ENCODE results near the gene OSGEPL1. TPM values are rescaled to one million over a fixed set of nuclear protein-coding genes. Genes with fewer than 3 reads are reported as not detected.

Gene OSGEPL1, protein sequence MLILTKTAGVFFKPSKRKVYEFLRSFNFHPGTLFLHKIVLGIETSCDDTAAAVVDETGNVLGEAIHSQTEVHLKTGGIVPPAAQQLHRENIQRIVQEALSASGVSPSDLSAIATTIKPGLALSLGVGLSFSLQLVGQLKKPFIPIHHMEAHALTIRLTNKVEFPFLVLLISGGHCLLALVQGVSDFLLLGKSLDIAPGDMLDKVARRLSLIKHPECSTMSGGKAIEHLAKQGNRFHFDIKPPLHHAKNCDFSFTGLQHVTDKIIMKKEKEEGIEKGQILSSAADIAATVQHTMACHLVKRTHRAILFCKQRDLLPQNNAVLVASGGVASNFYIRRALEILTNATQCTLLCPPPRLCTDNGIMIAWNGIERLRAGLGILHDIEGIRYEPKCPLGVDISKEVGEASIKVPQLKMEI
- total RNA-seq: 7.8 and 11.9 TPM in 2 replicates

DNA sequence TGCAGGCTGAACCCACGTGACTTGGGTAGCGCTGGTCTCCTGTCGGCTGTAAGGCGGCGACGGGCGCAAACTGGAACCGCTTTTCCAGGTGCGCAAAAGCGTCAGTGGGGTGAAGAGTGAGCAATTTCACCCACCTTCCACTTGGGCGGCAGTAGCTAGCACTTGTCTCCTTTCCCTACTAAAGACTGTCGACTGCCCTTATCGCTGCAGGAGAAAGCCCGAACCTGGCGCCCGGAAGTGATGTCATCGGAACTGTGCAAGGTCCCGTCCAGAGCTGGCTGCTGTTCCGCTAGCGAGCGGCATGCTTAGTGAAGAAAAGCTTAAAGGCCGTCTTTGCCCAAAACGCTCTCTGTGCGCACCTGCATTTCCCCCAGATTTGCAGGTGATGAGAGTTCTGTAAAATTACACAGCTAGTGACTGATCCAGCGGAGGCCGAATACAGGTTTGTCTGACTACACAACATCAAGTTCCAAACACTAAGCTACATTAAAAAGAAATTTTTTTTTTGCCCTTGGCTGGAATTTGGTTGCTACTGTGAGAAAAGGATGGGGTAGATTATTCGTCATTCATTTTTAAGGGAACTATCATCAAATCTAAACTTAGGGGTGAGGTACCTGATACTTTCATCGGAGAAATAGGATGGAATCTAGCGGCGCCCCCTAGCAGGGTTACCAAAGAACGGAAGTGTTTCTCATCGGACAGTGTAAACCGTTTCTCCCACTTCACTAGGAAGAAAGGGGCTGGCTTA is at the start of gene OSGEPL1:
OSGEPL1 (minus strand) TSS at position 242 of the 748 bp plus-strand sequence. CDS start 1,152 bp downstream, outside the sequence.

DNA sequence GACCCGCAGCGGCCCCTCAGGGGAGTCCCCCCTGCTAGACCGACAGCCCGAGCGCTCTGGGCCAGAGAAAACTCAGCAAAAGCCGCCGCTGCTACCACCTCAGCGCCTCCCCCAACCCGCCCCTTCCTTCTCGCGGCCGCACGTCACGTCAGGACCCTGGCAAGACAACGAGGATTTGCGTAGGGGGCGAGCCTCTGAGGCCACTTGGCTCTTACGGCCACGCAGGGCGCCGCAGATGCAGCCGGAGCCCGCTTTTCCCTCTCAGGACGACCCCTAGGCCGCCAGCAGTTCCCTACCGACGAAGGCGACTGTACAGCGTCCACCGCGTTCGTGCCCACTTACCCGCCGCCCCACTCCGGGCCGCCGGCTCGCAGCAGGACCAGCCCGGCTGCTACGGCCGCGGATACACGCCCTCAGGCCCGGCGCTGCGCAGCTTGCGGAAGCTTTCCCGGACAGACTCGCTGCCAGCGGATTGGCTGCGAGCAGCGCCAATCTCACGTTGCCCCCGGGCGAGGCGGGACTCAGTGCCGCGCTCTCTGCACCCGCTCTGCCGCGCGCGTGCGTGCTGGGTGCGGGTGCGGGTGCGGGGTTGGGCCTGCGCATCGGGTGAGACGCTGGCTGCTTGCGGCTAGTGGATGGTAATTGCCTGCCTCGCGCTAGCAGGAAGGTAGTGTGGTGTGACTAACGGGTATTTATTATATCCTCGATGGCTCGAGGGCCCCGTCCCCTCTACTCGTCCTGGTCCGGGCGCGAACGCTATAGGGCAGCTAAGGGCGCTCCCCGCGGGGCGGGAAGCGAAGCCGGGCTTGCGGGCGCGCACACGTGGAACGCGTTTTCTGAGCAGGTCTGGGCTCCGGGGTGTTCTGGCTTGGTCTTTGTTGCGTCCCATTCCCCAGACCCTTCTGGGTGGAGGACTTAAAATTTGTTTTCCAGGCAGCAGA is 21.6 kb upstream of the OSGEPL1 start, which contains the start of the genes ORMDL1 and PMS1:
ORMDL1 (minus strand) TSS at position 413 of the 941 bp plus-strand sequence. CDS start 1,744 bp downstream, outside the sequence.
PMS1 (plus strand) TSS at position 524 of the 941 bp plus-strand sequence. CDS start 7,360 bp downstream, outside the sequence.

Other genes starting within 250 kb of the OSGEPL1 start
- 4.5 and 12.9 TPM in 2 replicates for gene SLC40A1, start 182.0 kb downstream of the OSGEPL1 start, total RNA-seq
- gene ASNSD1, start 101.3 kb downstream of the OSGEPL1 start, total RNA-seq: 74.4 and 87.8 TPM in 2 replicates
- 2.3 and 3.0 TPM in 2 replicates for gene ANKAR, start 88.1 kb downstream of the OSGEPL1 start, total RNA-seq
- 50.3 and 53.8 TPM in 2 replicates for gene ORMDL1, start 21.5 kb upstream of the OSGEPL1 start, total RNA-seq
- gene PMS1, start 21.7 kb upstream of the OSGEPL1 start, total RNA-seq: 29.5 and 31.5 TPM in 2 replicates